Amygdala (tissue), 56 donors: Measurements from ENCODE around the gene EVX2.

Experiments used
- DNase-seq, 56 donors: peaks; one replicate each; lab custom pipeline; 2025; lab: John Stamatoyannopoulos, UW

The EVX2 gene

GRCh38 chr2:176122683-176123410, 39.1 kb upstream of the EVX2 start, which contains the start of gene HOXD9:
Gene HOXD9 (plus strand): TSS chr2:176122719. CDS start chr2:176122769, 50 bp downstream.
- no peak for DNase-seq

DNA sequence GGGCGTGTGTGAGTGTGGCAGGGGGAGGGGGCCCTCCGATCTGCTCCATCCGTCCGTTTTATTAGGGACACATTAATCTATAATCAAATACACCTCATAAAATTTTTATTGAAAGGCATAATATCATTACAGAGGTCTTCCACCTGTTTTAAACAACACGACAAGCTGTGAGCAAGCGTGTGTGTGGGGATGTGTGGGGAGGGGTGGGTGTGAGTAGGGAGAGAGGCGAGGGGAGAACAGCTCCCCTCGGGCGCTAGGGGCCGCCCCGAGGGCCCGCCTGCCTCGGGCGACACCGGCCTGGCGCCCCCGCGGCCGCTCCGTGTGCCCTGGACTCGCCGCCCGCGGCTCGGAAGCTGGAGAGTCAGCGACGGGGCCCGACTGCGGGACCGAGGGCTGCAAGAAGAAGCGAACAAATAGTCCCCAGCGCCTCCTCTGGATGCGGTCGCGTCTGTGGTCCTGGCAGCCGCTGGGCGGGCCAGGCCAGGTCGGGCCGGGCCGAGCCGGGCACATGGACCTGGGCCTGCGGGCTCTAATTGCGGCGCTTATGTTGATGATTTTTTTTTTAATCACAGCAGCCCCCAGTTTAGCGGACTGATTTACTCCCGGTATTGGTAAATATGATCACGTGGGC, 38.4 kb upstream of the EVX2 start:
- no peak for DNase-seq

- DNase-seq, result no peak
Observed at GRCh38 chr2:176121190-176122051, 37.7 kb upstream of the EVX2 start.

GRCh38 chr2:176120364-176121189, 36.8 kb upstream of the EVX2 start:
- DNase-seq, result no peak

GRCh38 chr2:176118601-176119339, 35.0 kb upstream of the EVX2 start:
- DNase-seq, result no peak

DNA sequence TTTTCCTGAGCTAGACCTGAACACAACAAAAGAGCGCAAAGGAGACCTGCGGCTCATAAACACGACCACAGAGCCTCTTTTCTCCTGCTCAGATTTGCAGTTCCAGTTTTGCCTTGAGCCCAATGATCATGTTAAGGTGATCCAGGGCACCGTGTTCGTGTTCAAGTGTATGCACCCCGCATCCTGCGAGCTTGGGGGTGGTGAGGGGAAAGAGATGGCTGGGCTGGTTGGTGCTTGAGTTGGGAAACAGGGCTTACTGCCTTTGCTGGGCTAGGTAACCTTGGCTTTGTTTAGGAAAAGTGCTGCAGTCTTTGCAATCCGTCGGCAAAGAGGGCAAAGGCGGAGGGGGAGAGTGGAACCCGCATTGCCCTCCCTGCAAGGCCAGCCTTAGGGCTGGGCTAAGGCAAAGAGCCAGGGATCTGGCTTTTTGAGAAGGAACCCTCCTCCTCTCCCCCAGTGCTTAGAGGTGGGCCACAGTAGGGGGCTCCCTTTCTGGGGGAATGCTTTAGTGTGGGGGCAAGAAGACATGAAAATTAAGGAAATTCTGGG, 34.1 kb upstream of the EVX2 start:
- DNase-seq, result no peak

DNA sequence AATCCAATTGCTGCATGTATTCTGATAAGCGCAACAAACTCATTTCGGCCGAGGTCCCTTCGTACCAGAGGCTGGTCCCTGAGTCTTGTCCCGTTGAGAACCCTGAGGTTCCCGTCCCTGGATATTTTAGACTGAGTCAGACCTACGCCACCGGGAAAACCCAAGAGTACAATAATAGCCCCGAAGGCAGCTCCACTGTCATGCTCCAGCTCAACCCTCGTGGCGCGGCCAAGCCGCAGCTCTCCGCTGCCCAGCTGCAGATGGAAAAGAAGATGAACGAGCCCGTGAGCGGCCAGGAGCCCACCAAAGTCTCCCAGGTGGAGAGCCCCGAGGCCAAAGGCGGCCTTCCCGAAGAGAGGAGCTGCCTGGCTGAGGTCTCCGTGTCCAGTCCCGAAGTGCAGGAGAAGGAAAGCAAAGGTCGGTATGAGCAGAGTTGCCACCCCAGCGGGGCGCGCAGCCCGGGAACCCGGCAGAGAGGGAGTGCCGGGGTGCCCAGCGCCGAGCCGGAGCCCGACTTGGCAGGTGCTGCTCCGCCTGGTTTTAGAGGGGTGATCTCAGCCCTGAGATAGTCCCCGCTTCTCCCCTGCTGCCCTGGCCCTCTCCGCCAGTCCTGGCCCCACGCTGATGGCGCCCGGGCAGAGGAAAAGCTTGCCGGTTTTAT, 33.5 kb upstream of the EVX2 start:
- DNase-seq, result no peak

- no peak for DNase-seq
Observed at GRCh38 chr2:176115883-176116813, 32.4 kb upstream of the EVX2 start, which contains the start of gene HOXD10. Gene HOXD10 (plus strand): TSS chr2:176116778. CDS start chr2:176116834, 56 bp downstream.

DNA sequence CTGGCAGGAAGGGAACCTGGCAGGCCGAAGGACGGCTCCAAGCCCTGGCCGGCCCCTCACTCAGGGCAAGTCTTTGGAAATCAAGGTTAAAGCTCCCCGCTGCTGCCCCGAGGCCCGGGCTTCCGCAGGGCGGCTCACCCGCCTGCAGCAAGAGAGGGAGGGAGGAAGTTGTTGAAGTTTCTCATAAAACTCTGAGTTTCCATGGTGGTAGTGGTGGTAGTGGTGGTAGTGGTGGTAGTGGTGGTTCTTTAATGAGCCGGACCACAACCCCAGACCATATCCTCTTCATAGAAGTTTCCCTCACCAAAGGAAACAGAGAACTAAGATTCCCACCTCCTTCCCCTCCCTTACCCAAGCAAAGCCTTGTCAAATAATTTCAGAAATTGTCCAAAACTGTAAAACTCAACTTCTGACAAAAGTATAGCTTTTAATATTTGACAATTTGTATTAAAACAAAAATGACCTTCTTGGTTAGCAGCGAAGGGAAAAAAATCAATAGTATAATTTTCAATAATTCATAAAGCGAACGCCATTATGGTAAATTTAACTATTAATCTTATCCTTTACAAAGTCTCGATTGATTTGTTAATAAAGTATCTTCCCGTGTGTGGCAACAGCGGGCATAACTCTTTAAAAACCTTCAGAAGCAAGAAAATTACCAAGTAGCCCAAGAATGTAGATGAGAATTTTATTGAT, 31.3 kb upstream of the EVX2 start:
- no peak for DNase-seq

GRCh38 chr2:176114120-176114929, 30.6 kb upstream of the EVX2 start:
- no peak for DNase-seq

- no peak for DNase-seq
Observed at GRCh38 chr2:176112375-176113302, 28.9 kb upstream of the EVX2 start.

- no peak for DNase-seq
Observed at GRCh38 chr2:176111846-176112374, 28.1 kb upstream of the EVX2 start.

DNA sequence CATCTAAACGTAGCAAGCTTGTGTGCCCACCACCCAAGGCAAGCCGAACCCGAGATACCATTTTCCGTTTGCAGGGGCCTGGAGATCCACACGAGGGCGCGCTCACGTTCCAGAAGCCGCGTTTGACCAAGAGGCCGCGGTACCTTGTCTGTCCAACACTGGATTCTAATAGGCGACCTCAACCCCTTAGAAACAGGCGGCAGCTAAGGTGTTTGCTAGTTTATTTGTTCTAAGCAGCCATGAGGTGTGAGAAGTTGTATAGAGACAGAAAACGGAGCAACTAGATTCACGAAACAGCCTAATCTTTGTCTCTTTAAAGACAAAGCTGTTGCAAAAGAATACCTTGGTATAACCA, 27.5 kb upstream of the EVX2 start:
- peak in 1 of 56 donors; percentile 3 for DNase-seq

- no peak for DNase-seq
Observed at GRCh38 chr2:176110415-176111308, 26.9 kb upstream of the EVX2 start.
